Activated CD4-positive, alpha-beta T cell treated with anti-CD3 and anti-CD28 coated beads, Interleukin-2, amount 50 U/mL, for 24 hours (primary cell): ENCODE data around the gene SRD5A2.

Experiments used
- DNase-seq, 2 donors: peaks; one replicate each; pipeline ENCODE4 v3.0.0-alpha.2; 2020; ENCODE audit warnings: low read depth in 1 of 2, low spot score in 1 of 2

The SRD5A2 gene, protein sequence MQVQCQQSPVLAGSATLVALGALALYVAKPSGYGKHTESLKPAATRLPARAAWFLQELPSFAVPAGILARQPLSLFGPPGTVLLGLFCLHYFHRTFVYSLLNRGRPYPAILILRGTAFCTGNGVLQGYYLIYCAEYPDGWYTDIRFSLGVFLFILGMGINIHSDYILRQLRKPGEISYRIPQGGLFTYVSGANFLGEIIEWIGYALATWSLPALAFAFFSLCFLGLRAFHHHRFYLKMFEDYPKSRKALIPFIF

DNA sequence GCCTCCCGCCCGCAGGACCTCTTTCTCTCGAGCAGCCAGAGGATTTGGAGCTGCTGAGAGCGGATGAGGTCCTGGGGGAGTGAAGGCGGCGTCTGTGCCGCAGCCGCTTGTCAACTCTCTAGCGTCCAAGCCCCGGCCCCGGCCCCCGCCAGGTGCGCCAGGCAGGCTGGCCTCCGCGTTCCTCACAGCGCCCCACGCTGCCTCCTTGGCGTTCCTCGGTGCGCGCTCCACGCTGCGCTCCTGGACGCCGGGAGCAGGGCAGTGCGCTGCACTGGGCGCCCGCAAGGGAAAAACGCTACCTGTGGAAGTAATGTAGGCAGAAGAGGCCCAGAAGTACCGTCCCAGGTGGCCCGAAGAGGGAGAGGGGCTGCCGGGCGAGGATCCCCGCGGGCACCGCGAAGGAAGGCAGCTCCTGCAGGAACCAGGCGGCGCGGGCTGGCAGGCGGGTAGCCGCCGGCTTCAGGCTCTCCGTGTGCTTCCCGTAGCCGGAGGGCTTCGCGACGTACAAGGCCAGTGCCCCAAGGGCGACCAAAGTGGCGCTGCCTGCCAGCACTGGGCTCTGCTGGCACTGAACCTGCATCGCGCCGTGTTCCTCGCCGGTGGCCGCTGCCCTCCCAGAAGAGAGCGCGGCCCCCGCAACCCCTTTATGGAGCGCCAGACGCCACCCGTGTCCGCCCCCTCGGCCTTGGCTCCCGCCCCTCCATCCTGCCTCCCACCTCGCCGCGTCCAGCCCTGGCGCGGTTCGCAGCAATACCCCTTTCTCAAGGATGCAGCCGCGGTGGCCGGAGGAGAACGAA lies at the start of gene SRD5A2:
TSS of gene SRD5A2 (minus strand) at position 618 of the 797 bp plus-strand sequence. CDS start at position 580, 38 bp downstream.
- no peak for DNase-seq

DNA sequence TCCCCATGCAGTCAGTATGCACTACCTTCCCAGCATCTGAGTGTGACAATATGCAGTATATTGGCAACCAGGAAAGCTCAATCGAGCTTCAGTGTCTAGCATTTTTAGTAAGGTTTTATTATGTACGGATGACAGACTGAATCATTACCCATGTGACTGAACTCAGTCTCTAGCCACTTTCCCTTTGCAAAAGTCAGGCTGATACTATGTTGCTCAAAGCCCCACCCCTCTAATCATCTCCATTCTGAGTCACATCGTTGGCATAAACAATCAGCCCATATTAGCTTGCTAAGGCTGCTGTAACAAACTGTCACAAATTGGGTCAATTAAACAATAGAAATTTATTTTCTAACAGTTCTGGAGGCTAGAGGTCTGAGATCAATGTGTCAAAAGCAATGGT lies 25.8 kb upstream of the SRD5A2 start:
- DNase-seq, result no peak

DNA sequence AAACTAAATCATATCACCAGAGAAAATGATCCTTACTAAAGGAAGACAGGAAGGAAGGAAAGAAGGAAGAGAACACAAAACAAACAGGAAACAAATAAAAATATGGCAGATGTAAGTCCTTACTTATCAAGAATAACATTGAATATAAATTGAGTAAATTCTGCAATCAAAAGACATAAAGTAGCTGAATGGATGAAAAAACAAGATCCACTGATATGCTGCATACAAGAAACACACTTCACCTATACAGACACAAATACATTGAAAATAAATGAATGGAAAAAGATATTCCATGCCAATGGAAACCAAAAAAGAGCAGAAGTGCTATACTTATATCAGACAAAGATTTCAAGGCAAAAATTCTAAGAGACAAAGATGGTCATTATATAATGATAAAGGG lies 18.0 kb upstream of the SRD5A2 start:
- no peak for DNase-seq

DNA sequence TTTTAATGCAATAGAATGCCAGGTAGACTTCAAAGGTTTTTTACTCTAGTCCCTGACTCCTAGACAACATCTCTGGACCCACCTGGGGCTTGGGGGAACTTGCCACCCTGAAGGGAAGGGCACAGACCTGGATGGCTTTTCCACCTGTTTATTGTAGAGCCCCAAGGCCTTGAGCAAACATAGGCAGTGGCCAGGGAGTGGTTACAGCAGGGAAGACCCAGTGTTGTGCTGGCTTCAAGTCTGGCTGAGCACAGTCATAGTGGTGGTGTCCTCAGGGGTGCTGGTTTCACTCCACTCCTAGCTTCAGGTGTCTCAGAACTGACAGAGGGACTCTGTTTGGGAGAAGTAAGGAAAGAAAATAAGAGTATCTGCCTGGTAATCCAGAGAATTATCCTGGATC lies 5.5 kb upstream of the SRD5A2 start:
- no peak for DNase-seq

DNA sequence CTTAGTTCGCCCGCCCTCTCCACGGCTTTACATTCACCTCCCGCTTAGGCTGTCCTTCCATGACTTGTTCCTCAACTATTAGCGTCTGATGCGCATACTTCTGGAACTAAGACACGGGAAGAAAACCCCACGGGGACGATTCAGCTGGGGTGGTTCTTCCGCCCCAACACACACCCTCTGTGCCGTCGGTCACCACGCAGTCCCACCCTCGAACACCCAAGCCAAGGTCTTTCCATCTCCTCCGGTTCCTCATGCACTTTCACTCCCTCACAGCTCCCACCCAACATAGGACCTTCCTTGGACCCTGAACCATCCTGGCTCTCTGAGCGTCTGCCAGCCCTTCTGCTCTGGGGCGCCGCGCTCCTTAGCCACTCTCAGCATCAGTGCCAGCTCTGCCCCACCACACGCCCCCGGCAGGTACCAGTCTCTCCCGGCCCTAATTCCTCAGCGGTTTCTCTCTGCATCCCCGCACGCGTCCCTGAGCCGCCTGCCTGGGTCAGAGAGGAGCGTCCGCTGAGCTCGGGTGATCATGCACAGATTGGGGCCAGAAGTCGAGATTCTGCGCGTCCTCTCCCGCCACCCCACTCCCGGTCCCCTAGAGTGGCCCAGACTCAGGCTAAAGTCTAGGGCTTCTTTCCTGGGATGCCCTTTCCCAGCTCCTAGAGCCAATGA lies 522 bp upstream of the SRD5A2 start:
- no peak for DNase-seq

DNA sequence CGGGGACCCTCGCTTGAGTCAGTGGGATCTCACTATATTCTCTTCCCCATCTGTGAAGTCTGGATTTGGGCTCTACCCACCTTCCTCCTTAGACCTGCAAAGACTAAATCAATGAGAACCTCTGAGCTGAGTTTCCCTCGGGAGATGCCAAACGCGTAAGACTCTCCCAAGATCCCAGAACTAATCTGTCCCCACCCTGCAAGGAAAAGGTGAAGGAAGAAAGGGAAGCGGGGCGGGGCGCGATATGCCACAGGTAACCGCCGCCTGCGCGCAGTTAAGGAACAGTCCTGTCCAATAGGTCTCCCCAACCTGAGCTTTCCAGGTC lies 780 bp downstream of the SRD5A2 start:
- DNase-seq, result no peak

DNA sequence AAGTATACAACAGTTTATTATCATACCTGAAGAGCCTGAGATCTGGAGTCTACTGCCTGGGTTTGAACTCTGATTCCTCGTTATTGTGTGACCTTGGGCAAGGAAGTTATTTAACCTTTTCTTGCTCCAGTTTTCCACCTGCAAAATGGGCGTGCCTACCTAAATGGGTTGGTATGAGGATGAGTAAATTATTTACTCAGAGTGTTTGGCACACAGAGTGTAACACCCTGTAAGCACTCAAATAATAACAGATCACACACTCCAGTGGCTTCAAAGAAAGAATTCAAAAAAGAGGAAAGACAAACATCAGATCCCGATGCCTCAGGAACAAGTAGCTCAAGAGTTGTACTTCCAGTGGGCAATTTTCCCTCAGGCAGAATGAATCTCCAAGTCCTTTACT lies 2.4 kb downstream of the SRD5A2 start:
- no peak for DNase-seq

DNA sequence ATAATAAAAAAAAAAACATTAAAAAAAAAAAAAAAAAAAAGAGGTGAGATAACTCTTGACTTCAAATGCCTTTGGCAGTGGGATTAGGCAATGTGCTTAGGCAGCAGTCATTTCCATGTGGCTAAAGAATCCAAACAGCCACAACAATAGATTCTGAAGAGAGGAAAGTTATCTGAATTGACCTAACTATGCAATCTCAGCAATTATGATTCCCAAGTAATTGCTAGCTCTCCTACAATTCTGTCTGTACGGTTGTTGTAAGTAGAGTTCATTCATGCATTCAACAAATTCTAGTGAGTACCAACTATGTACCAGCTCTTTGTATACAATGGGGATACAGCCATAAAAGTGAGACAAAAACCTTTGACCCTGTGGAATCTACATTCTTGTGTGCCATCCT lies 3.6 kb downstream of the SRD5A2 start:
- no peak for DNase-seq

DNA sequence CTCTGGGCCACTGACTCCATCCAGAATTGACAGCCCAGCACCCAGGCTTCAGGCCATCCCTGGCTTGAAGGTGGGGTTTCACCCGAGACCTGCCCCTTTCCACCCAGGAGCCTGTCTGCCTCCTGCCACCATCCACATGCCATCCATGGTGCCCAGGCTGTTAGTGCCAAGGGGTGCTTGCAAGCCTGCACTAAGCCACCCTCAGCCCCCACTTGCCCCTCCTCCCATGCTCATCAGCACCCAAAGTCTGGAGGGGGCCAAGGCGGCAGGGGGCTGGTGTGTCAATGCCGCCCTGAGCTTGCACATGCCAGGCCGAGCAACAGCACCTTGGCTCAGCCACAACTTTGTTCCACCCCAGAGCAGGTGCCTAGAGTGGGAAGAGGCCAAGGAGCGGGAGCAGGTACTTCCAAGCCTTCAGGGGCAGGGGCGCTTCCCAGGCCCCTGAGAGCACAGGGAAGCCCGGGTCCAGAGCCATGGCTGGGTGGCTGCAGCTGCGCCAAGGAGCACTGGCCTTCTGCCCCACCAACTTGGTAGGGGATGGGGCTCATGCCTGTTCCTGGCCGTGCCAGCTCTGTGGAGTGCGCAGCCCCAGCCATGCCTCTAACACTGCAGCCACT lies 12.0 kb downstream of the SRD5A2 start:
- no peak for DNase-seq

DNA sequence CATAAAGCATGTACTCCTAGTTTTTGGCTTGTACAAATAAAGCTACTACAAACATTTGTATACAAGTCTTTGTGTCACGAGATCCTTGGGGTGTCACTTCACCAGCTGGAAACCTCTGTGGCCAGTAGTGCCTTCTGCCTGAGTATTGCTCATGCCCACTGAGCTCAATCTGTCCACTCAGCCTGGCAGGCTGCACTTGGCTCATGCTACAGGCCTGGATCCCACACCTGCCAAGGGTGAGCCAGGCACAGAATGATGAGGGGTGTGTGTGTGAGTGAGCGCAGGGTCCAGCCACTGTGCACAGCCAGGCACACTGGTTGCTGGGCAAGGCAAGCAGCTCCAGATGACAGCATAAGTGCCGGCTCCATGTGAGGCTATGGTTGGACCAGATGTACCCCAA lies 13.1 kb downstream of the SRD5A2 start:
- DNase-seq, result no peak

DNA sequence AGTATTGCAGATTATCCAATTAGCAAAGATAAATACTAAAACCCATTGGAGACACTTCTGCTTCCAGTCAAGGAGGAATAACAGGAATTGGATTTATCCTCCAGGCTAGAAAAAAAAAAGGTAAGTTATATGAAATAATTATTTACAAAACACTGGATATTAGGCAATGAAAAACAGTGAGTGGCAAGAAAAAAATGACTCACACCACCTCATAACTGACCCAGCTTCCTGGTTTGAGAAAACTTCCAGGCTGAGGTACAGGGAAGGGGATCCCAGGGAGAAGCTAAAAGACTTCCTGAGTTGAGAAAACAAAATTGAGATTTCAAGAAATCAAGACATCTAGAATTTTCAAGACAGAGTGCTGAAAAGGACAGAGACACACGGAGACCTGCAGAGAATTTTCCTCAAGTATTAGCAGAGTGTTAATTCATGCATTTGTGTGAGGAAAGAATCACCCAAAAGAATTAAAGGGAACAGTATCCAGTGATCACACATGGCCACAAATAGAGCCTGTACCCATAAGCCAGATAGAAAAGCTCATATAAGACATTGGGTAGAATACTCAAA lies 17.4 kb downstream of the SRD5A2 start:
- no peak for DNase-seq

DNA sequence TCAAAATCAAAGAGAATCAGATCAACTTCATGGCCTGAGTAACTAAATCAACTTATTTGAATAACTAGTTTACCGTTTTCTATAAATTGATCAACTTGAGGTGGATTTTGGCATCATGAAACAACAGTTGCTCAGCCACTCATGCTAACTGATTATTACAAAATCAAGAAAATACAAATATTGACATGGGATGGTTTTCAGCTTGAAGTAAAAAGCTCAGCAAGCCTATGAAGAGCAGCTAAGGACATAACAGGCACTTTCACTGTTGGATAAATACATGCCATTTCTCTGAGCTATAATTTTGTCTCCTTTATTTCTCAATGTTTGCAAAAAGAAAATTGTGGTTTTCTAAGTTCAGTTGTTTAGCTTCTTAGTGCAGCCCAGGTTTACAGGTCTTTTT lies 18.9 kb downstream of the SRD5A2 start:
- DNase-seq, result no peak

DNA sequence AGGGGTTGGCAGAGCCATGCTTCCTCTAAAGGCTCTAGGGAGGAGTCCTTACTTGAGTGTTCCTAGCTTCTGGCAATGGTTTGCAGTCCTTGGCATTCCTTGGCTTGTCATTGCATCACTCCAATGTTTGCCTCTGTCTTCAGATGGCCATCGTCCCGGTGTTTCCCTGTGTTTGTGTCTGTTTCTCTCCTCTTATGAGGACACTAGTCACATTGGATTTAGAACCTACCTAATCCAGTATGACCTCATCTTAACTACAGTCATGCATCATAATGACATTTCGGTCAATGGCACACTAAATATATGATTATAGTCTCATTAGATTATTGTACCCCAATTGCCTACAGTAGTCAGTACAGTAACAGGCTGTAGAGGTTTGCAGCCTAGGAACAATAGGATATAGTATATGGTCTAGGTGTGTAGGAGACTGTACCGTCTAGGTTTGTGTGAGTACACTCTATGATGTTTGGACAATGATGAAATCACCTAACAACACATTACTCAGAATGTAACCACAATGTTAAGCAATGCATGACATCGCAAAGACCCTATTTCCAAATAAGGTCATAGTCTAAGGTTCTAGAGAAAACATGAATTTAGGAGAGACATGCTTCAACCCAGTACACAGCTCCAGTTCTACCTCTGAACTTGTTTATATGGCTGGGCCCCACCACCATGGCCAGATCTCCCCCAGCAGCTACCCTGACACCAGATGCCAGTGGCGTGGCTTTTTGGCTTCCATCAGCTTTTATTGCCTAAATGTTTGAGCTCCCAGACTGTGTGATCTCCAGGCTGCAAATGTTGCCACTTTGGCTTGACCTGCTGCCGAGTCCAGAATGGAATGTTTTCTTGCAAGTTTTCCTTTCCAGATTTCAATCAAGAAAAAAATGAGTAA lies 22.1 kb downstream of the SRD5A2 start:
- DNase-seq, result no peak

DNA sequence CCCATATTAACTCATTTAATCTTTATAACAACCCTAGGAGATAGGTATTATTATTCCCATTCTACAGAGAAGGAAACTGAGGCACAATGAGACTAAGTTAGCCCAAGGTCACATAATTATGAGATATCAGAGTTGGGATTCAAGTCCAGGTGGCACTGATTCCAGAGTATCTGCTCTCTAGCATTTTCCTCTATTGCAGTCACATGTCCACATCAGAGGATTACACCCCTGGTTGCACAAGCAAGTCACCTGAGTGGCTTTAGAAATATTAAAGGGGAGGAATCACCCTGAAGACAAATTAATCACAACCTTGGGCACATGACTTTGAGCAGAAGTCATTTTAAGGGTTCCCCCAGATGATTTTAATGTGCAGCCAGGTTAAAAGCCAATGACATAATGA lies 23.8 kb downstream of the SRD5A2 start:
- DNase-seq, result no peak

DNA sequence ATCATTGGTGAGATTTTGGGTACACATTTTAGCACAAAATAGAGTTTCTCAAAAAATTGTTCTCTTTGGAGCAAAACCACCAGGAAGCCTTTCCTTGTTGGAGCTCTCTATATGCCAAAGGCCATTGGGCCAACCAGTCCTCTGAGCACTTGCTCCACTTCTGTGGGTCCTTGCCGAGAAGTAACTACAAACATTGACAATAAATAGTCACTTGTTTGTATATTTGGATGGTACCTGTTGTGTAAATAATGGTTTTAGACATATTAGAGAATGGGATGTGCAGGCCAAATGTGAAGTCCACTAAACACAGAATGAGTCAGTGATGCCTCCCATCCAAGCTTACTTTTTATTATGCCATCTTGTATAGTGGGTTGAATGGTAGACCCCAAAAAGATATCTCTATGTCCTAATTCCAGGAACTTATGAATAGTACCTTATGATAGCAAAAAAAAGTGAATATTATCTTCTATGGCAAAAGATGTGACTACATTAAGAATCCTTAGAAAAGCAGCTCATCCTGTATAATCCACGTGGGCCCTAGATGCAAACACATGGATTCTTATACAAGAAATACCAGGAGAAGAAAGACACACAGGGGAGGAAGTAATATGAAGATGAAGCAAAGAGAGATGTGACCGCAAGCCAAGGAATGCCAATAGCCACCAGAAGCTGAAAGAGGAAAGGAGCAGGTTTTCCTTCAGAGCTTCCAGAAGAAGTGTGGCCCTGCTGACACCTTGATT lies 24.6 kb downstream of the SRD5A2 start:
- DNase-seq, result no peak

DNA sequence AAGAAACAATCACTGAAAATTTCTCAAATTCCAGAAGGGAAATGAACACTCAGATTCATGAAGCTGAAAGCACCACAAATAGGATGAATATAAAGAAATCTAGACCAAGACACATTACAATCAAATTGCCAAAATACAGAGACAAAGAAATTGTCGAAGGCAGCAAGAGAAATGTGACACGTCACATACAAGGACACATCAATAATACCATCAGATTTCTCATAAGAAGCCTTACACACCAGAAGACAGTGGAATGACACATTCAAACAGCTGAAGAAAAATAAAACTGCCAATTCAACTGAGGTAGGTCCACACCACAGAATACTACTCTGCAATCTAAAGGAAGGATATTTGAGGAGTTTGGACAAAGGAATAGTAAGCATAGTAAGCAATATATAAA lies 27.4 kb downstream of the SRD5A2 start:
- no peak for DNase-seq

DNA sequence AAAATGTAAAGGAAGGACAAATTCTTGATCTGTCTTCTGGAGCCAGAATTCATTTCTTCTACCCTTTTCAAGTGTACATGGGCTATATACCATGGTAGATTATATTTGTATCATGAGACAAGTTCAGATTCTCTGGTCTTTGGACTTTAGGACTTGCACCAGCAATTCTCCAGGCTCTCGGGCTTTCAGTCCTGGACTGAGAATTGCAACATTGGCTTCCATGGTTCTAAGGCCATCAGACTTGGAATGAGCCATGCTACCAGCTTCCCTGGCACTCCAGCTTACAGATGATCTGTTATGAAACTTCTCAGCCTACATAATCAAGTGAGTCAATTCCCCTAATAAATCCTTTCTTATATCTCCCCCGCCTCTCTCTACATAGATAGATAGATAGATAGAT lies 33.3 kb downstream of the SRD5A2 start:
- no peak for DNase-seq

DNA sequence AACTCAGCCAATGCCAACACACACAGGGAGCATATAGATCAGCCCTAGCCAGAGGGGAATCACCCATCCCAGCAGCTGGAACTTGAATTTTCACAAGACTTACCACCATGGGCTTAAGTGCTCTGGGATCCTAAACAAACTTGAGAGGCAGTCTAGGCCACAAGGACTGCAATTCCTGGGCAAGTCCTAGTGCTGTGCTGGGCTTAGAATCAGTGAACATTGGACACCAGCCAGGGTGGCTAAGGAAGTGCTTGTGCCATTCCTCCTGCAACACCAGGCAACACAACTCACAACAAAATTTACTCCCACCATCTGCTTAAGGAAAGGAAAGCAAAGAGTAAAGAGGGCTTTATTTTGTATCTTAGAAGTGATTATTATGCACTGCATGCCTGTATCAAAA lies 38.9 kb downstream of the SRD5A2 start:
- DNase-seq, result no peak

DNA sequence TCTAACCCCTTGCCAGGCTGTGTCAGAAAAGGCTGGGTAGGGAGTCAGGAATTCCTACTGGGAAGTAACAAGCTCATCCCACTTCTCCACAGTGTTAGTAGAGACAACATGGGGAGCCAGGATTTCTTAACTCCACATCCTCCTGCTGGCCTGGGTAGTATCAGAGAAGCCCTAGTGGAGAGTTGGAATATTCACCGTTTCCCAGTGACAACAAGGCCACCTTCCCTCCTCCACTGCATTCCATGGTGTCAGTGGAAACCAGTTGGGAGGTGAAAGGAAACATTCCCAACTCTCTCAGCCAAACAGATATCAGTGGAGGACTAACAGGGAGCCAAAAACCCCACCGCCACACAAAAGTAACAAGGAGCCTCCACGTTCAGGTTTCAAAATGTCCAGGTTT lies 41.2 kb downstream of the SRD5A2 start:
- DNase-seq, result no peak

DNA sequence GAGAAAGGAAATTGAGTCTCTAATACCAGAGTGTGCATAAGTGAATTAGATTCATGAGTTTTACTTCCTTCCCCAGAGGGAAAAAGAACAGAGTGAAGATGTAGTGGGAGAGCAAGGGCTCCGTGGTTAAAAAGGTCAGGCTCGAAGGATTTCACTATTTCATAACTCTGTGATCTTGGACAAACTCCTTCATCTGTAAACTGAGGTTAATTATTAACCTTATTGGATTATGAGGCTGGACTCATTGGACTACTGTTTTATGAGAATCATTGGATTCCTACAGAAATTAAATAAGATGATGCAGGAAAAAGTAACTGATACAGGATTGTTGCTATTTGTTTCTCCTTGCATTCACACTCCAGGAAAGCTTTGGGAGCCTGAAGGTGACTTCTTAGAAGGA lies 45.0 kb downstream of the SRD5A2 start:
- DNase-seq, result no peak
